OCI-LY1 (cell line): ENCODE measurements around the gene SPTLC2.

ENCODE experiments used
- H2AFZ ChIP-seq: fragments of 200-600 bp; sonication (generic), shearing (Covaris generic); 2 replicates; pipeline ENCODE4 v1.6.0; 2014; ENCODE audit warnings: antibody characterized with exemption, mild to moderate bottlenecking, low read length
- H3F3A ChIP-seq: fragments of 200-600 bp; sonication (generic), shearing (Covaris generic); 2 replicates; pipeline ENCODE4 v1.6.0; 2014; ENCODE audit warnings: mild to moderate bottlenecking, antibody characterized with exemption, low read length, moderate library complexity; ENCODE audit not compliant: insufficient read depth
- H3K27ac ChIP-seq: fragments of 200-600 bp; sonication (generic); 2 replicates; pipeline ENCODE4 v1.5.1; 2014; ENCODE audit warnings: low read length, mixed run types, mild to moderate bottlenecking, low read depth; ENCODE audit not compliant: poor library complexity, severe bottlenecking
- H3K27me3 ChIP-seq: fragments of 200-600 bp; sonication (generic); 2 replicates; pipeline ENCODE4 v1.6.0; 2014; ENCODE audit warnings: antibody characterized with exemption, mild to moderate bottlenecking, low read length, moderate library complexity; ENCODE audit not compliant: insufficient read depth
- H3K36me3 ChIP-seq: fragments of 200-600 bp; sonication (generic); 2 replicates; pipeline ENCODE4 v1.6.1; 2014; ENCODE audit warnings: mild to moderate bottlenecking, antibody characterized with exemption, low read length, moderate library complexity, mixed read lengths; ENCODE audit not compliant: insufficient read depth
- H3K4me1 ChIP-seq: fragments of 200-600 bp; sonication (generic); 2 replicates; pipeline ENCODE4 v1.5.1; 2014; ENCODE audit warnings: mild to moderate bottlenecking, low read length, moderate library complexity; ENCODE audit not compliant: insufficient read depth, severe bottlenecking
- H3K4me2 ChIP-seq: fragments of 200-600 bp; sonication (generic), shearing (Covaris generic); 2 replicates; pipeline ENCODE4 v1.6.1; 2014; ENCODE audit warnings: low read length
- H3K4me3 ChIP-seq: fragments of 200-600 bp; sonication (generic); 2 replicates; pipeline ENCODE4 v1.5.1; 2014; ENCODE audit warnings: low read length, low read depth, mild to moderate bottlenecking, mixed read lengths; ENCODE audit not compliant: poor library complexity, severe bottlenecking
- H3K79me2 ChIP-seq: fragments of 200-600 bp; shearing (Covaris generic); 2 replicates; pipeline ENCODE4 v1.6.1; 2016; ENCODE audit warnings: mixed run types, low read length, mixed read lengths; ENCODE audit not compliant: insufficient read depth
- H3K9ac ChIP-seq: fragments of 200-600 bp; sonication (generic), shearing (Covaris generic); 2 replicates; pipeline ENCODE4 v1.6.1; 2014; ENCODE audit warnings: mild to moderate bottlenecking, low read length, mixed read lengths
- H3K9me2 ChIP-seq: fragments of 200-600 bp; sonication (generic), shearing (Covaris generic); 2 replicates; pipeline ENCODE4 v1.6.1; 2014; ENCODE audit warnings: low read depth, mild to moderate bottlenecking, low read length, mixed read lengths
- H3K9me3 ChIP-seq: fragments of 200-600 bp; shearing (Covaris generic); 2 replicates; pipeline ENCODE4 v1.6.1; 2014; ENCODE audit warnings: low read length, mixed read lengths
- H4K20me1 ChIP-seq: fragments of 200-600 bp; sonication (generic), shearing (Covaris generic); 2 replicates; pipeline ENCODE4 v1.6.0; 2016; ENCODE audit warnings: mild to moderate bottlenecking, low read length; ENCODE audit not compliant: insufficient read depth
- EZH2 ChIP-seq: fragments of 200-600 bp; sonication (generic), shearing (Covaris generic); IDR thresholded peaks from 2 replicates; pipeline ENCODE4 v1.8.0; 2017; ENCODE audit warnings: borderline replicate concordance, mixed run types, mild to moderate bottlenecking, antibody characterized with exemption, low read length, moderate library complexity, mixed read lengths
- TF ChIP-seq, protein P1 (sequence below): fragments of 200-600 bp; sonication (generic), shearing (Covaris generic); IDR thresholded peaks from 2 replicates; pipeline ENCODE4 v1.5.1; 2017; ENCODE audit warnings: mild to moderate bottlenecking, antibody characterized with exemption, low read length, moderate library complexity, mixed read lengths

The SPTLC2 gene

DNA sequence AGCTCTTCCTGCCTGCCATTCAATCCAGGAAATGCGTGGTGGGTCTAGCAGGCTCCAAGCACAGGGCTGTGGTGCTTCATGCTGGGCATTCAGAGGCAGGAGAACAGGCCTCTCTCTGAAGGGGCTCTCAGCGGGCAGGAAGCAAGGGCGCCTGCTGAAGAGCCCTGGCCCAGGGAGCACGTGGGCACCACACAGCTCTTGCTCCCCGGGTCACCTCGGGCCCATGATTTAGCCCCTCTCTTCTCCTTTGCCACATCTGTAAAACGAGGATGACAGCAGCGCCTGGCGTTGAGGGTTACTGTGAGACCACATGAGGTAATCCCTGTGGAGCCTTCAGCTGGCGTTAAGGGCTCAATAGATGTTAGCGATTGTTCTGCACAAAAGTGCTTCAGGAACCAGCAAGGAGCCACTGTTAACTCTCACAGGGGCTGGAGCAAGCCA, 37.6 kb upstream of the SPTLC2 start:
- no peaks in the 10 kb centered on the region for H3K9me2 ChIP-seq
- H3K79me2 ChIP-seq, result no peaks in the 10 kb centered on the region
- H3K9me3 ChIP-seq, result no peaks in the 10 kb centered on the region
- no peaks in the 10 kb centered on the region for H3K27me3 ChIP-seq
- peak overlapping the region; percentile 72 for H3K27ac ChIP-seq
- peak overlapping the region; percentile 17 for H3K4me3 ChIP-seq
- peak overlapping the region; percentile 58 for H2AFZ ChIP-seq
- TF ChIP-seq EZH2, result no peak
- TF ChIP-seq, protein P1, sequence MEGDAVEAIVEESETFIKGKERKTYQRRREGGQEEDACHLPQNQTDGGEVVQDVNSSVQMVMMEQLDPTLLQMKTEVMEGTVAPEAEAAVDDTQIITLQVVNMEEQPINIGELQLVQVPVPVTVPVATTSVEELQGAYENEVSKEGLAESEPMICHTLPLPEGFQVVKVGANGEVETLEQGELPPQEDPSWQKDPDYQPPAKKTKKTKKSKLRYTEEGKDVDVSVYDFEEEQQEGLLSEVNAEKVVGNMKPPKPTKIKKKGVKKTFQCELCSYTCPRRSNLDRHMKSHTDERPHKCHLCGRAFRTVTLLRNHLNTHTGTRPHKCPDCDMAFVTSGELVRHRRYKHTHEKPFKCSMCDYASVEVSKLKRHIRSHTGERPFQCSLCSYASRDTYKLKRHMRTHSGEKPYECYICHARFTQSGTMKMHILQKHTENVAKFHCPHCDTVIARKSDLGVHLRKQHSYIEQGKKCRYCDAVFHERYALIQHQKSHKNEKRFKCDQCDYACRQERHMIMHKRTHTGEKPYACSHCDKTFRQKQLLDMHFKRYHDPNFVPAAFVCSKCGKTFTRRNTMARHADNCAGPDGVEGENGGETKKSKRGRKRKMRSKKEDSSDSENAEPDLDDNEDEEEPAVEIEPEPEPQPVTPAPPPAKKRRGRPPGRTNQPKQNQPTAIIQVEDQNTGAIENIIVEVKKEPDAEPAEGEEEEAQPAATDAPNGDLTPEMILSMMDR, result no peak
- H3K9ac ChIP-seq, result peak overlapping the region; percentile 41
- peaks cover 29% of the 10 kb centered on the region for H3K4me1 ChIP-seq
- peak overlapping the region; percentile 57 for H3K4me2 ChIP-seq
- no peaks in the 10 kb centered on the region for H4K20me1 ChIP-seq
- no peaks in the 10 kb centered on the region for H3K36me3 ChIP-seq
- H3F3A ChIP-seq, result no peaks in the 10 kb centered on the region

DNA sequence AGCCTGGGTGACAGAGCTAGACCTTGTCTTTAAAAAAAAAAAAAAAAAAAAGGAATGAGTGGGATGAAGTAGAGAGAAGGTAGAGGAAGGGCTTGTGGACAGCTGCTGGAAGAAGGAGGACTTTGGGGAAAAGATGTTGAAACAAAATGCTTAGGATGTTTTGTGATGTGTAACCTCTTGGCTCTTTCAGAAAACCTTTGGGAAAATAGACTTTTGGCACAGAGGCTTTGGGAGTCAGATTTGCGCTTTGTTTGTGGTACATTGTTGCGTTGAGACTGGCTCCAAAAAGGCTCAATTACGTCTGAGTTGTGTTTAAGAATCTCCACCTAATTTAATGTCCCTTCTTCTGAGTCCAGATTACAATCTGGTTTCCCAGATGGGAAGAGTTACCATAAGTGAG, 32.9 kb upstream of the SPTLC2 start:
- peaks cover 17% of the 10 kb centered on the region for H3K4me1 ChIP-seq
- no peaks in the 10 kb centered on the region for H3K36me3 ChIP-seq
- no peaks in the 10 kb centered on the region for H3K9me3 ChIP-seq
- no peak overlapping the region for H3K27ac ChIP-seq
- no peaks in the 10 kb centered on the region for H3K9me2 ChIP-seq
- H4K20me1 ChIP-seq, result no peaks in the 10 kb centered on the region
- no peak overlapping the region for H3K4me2 ChIP-seq
- no peak overlapping the region for H3K9ac ChIP-seq
- H2AFZ ChIP-seq, result no peak overlapping the region
- H3K27me3 ChIP-seq, result no peaks in the 10 kb centered on the region
- H3K79me2 ChIP-seq, result no peaks in the 10 kb centered on the region
- H3F3A ChIP-seq, result no peaks in the 10 kb centered on the region
- TF ChIP-seq, protein P1, result no peak
- TF ChIP-seq EZH2, result no peak
- no peak overlapping the region for H3K4me3 ChIP-seq

DNA sequence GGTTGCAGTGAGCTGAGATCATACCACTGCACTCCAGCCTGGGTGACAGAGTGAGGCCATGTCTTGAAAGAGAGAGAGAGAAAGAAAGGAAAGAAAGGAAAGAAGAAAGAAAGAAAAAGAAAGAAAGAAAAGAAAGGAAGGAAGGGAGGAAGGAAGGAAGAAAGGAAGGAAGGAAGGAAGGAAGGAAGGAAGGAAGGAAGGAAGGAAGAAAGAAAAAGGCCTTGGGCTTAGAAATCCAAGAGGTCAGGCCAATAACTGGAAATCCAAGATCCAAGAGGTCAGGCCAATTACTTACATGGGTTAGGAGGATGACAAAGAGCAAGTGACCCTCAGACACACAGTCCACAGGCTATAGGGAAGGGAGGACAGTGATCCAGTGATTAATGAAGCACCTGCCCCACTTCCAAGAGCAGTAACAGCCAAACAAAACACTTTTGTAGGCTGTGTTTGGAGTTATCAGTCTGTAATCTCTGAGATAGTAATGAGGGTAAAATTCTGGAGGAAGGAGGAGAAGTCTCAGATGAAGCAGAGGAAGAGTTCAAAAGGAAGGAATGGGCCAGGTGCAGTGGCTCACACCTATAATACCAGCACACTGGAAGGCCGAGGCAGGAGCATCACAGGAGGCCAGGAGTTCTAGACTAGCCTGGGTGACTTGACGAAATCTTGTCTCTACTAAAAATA, 32.2 kb upstream of the SPTLC2 start:
- H3K27ac ChIP-seq, result no peak overlapping the region
- no peaks in the 10 kb centered on the region for H3K9me3 ChIP-seq
- peaks cover 10% of the 10 kb centered on the region for H3K4me1 ChIP-seq
- H3K79me2 ChIP-seq, result no peaks in the 10 kb centered on the region
- no peaks in the 10 kb centered on the region for H3K27me3 ChIP-seq
- H3F3A ChIP-seq, result no peaks in the 10 kb centered on the region
- no peak overlapping the region for H3K4me2 ChIP-seq
- H4K20me1 ChIP-seq, result no peaks in the 10 kb centered on the region
- no peak overlapping the region for H3K4me3 ChIP-seq
- H2AFZ ChIP-seq, result no peak overlapping the region
- TF ChIP-seq EZH2, result no peak
- TF ChIP-seq, protein P1, result no peak
- H3K9ac ChIP-seq, result no peak overlapping the region
- no peaks in the 10 kb centered on the region for H3K36me3 ChIP-seq
- no peaks in the 10 kb centered on the region for H3K9me2 ChIP-seq
